NCI-H2029 (cell line): ENCODE results near the gene OTUD7B.
"Not testable (repeated sequence)": the region's sequence is repeated elsewhere in the genome, so short reads cannot be mapped to it uniquely, and the experiment has no call there.

Source experiments
- DNase-seq: peaks from one replicate; lab custom pipeline; 2025; lab: John Stamatoyannopoulos, UW

Gene OTUD7B

GRCh38 chr1:150010393-150011115 is at the start of gene OTUD7B:
Gene OTUD7B, minus strand, starts transcription at chr1:150010726. Its CDS starts 33,216 bp downstream, at chr1:149977510.
- DNase-seq, result peak; percentile 70

- DNase-seq, result no peak
Observed at GRCh38 chr1:150060260-150060659, 49.7 kb upstream of the OTUD7B start.

GRCh38 chr1:150056407-150056806 is 45.9 kb upstream of the OTUD7B start:
- DNase-seq, result no peak

GRCh38 chr1:150055507-150055906 is 45.0 kb upstream of the OTUD7B start:
- DNase-seq, result not testable (repeated sequence)

- DNase-seq, result no peak
Observed at GRCh38 chr1:150053926-150054325, 43.4 kb upstream of the OTUD7B start.

- DNase-seq, result not testable (repeated sequence)
Observed at GRCh38 chr1:150051905-150052412, 41.4 kb upstream of the OTUD7B start.

GRCh38 chr1:150051089-150051373 is 40.5 kb upstream of the OTUD7B start:
- DNase-seq, result no peak

GRCh38 chr1:150049926-150050325 is 39.4 kb upstream of the OTUD7B start:
- DNase-seq, result no peak

- DNase-seq, result no peak
Observed at GRCh38 chr1:150034336-150034735, 23.8 kb upstream of the OTUD7B start.

- no peak for DNase-seq
Observed at GRCh38 chr1:150028322-150028721, 17.8 kb upstream of the OTUD7B start.

- DNase-seq, result no peak
Observed at GRCh38 chr1:150024156-150024555, 13.6 kb upstream of the OTUD7B start.

GRCh38 chr1:150022357-150022756 is 11.8 kb upstream of the OTUD7B start:
- no peak for DNase-seq

- DNase-seq, result no peak
Observed at GRCh38 chr1:150021191-150021694, 10.7 kb upstream of the OTUD7B start.

- no peak for DNase-seq
Observed at GRCh38 chr1:150020711-150021110, 10.2 kb upstream of the OTUD7B start.

GRCh38 chr1:150018165-150018564 is 7.6 kb upstream of the OTUD7B start:
- DNase-seq, result no peak

- DNase-seq, result no peak
Observed at GRCh38 chr1:150017206-150017750, 6.8 kb upstream of the OTUD7B start.

GRCh38 chr1:150015651-150016131 is 5.2 kb upstream of the OTUD7B start:
- no peak for DNase-seq

GRCh38 chr1:150012611-150013010 is 2.1 kb upstream of the OTUD7B start:
- DNase-seq, result no peak

- peak; percentile 6 for DNase-seq
Observed at GRCh38 chr1:150009604-150010392, 728 bp downstream of the OTUD7B start.

GRCh38 chr1:150008699-150009098 is 1.8 kb downstream of the OTUD7B start:
- peak; percentile 27 for DNase-seq

- no peak for DNase-seq
Observed at GRCh38 chr1:150006881-150007421, 3.6 kb downstream of the OTUD7B start.

GRCh38 chr1:150005606-150006005 is 4.9 kb downstream of the OTUD7B start:
- no peak for DNase-seq
